DMS153 (cell line): Measurements from ENCODE around the gene MAGEA9B.
"Not testable (repeated sequence)": the region's sequence is repeated elsewhere in the genome, so short reads cannot be mapped to it uniquely, and the experiment has no call there.

ENCODE experiments used
- DNase-seq: peaks from one replicate; lab custom pipeline; 2025; lab: John Stamatoyannopoulos, UW

MAGEA9B gene, protein sequence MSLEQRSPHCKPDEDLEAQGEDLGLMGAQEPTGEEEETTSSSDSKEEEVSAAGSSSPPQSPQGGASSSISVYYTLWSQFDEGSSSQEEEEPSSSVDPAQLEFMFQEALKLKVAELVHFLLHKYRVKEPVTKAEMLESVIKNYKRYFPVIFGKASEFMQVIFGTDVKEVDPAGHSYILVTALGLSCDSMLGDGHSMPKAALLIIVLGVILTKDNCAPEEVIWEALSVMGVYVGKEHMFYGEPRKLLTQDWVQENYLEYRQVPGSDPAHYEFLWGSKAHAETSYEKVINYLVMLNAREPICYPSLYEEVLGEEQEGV

DNA sequence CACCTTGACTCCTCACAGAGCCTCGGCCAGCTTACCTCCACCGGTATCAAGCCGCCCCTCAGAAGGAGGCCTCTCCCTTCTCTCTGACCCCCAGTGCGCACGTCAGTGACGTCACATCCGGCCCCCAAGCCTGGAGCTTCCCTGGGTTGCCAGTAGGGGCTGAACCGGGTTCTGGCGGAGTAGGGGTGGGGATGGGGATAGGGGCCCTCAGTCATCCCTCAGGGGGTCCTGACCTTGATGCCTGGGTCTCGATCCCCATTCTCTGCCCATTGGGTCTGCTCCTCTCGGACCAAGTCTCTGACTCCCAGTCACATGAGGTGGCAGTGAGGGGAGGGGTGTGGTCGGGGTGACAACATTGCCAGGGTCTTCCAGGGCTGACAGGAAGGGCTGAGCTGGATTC is at the start of gene MAGEA9B:
Gene MAGEA9B, minus strand, starts transcription at position 101 of the 400 bp plus-strand sequence. CDS start 4,280 bp downstream, outside the sequence.
- not testable (repeated sequence) for DNase-seq

DNA sequence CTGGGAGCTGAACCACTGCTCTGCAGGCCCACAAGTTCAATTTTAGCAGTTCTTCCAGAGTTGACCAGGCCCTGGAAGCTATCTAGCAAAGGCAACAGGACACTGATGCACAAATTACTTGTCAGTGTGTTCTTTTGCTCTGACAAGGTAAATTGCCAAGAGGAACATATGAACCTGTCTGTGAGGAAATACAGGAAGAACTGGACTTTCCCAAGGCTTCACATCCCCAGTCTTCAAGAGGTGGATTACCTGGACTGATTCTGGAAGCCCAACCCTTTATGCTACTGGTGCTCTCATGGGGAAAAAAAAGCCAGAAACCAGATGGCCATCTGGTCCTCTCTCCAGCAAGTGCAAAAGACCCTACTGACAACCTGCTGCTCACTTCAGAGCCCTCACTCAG is 46.3 kb upstream of the MAGEA9B start:
- no peak for DNase-seq

DNA sequence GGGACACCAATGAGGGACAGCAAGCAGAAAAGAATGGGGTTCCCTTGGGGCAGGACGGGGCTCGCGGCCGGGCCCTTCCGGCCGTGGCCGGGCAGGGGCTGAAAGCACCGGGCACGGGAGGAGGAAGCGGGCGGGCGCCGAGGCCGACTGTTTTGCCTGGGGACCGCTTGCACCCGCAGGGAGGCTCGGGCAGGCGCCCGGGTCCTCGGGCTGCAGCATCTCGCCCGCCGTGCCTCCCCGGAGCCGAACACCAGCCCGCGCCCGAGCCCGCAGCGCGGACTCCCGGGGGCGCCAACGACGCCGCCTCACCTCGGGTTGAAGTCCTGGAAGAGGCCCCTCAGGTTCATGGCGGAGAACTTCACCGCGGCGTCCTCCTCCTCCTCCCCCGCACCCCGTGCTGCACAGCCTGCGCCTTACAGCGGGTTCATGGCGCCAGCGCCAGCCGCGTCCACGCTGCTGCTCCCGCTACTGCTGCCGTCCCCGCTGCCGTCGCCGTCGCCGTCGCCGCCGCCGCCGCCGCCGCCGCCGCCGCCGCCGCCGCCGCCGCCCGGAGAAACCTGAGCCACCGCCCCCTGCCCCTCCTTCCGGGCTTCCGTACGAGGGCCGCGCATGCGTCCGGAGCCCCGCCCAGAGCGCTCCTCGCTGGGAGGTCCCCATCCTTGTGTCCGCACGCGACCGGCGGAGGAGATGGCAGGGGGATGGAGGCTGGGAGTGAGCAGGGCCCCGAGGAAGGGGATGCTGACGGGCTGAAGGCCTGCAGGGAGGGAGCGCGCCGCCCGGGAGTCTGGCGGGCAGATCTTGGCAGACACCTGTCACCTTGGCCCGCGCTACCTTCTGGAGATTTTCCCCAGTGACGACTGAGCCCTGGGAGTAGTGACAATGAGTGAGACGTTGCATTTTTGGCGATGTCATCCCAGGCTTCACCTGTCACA is 44.2 kb upstream of the MAGEA9B start, which contains the start of gene TMEM185A:
Gene TMEM185A, minus strand, starts transcription at position 559 of the 932 bp plus-strand sequence. Its CDS starts 212 bp downstream, at position 347.
- peak; percentile 40 for DNase-seq

DNA sequence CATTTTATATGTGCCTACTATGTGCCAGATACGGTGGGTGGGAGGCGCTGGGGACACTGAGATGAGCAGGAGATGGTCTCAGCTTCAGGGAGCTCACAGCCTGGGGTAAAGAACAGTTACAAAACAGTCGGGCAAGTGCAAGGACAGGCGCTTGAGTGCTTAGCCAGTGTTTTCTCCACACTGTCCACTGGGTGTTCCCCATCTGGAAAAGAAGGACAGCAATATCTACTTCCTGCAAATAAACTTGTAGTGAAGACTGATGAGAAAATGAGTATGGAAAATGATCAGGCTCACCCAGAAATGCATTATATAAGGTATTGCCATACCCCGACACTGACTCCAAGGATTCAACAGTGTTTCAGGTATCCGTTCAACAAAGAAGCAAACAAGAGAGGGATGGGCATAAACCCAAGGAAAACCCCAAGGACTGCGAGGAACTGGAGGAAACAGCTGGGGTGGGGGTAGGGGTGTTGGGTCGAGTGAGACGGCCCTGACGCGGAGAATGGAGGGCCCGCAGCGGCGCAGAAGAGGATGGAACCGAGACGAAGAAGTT is 43.5 kb upstream of the MAGEA9B start:
- no peak for DNase-seq

DNA sequence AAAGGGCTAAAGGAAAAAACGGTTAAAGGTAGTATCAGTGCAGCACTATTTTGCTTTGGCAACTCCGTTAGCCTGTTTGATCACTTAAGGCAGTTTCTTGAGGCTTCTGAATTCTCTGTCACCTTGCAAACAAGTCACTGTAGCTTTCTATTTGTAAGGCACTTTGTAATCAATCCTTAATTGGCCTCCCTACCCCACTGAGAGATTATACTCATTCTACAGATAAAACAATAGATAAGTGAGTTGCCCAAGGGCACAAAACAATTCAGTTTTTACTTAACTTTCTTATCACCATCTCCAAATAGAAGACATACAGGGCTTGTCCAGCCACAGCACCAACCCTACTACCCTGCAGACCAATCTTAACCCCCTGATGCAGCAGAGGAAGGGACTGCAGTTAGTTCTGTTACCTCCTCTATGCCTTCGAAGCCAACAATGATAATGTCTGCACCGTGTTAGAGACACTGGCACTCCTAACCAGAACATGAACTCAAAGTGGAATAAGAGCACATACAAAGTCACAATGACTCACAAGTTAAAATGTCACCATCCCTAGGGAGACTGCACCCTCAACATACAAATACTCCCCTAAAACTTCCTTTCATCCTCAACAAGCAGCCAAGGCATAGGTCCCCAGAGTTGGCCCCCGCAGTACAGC is 42.6 kb upstream of the MAGEA9B start:
- DNase-seq, result no peak

DNA sequence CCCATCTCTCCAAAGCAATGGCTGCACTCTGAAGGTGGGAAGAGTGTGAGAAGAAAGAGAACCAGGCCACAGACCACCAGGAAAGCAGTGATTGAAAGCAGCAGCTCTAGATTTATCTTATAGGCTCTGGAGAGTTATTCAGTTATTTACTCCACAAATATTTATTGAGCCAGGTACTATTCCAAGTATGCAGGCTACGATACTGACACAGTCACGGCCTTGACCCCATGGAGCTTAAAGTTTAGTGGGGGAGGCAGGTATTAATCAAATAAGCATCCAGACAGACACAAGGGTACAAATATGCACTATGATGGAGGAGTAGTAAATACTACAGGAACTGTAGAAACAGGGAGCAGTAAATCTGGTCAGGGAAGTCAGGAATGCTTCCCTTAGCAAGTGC is 41.5 kb upstream of the MAGEA9B start:
- DNase-seq, result no peak

DNA sequence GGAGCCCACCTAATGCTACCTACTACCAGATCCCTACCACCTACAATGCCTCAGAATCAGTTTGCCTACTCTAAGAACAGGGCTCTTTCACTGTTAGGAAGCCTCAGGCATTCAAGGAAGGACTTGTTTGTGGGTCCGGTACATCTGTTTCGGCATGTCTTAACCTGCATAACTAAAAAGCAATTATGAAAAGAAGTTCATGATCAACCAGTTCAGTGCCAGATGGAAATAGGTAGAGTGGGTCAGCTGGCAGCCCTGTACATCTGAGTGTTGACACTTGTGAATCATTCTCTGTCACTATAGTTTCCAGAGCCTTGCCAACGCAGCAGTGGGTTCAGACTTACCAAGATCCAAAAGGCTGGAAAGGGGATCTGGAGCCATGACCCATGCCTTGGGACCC is 41.0 kb upstream of the MAGEA9B start:
- DNase-seq, result no peak

DNA sequence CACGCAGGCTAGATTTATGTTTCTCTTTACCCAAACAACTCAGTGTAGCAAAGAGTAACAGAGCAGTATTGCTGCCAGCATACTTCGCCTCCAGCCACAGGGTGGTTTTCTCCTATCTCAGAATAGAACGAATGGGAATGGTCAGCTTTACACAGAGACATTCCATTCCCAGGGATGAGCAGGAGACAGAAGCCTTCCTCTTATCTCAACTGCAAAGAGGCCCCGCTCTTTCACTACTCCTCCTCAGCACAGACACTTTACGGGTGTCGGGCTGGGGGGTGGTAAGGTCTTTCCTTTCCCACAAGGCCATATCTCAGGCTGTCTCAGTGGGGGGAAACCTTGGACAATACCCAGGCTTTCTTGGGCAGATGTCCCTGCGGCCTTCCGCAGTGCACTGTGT is 39.6 kb upstream of the MAGEA9B start:
- not testable (repeated sequence) for DNase-seq

DNA sequence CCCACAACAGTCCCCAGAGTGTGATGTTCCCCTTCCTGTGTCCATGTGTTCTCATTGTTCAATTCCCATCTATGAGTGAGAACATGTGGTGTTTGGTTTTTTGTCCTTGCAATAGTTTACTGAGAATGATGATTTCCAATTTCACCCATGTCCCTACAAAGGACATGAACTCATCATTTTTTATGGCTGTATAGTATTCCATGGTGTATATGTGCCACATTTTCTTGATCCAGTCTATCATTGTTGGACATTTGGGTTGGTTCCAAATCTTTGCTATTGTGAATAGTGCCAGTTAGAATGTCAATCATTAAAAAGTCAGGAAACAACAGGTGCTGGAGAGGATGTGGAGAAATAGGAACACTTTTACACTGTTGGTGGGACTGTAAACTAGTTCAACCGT is 32.4 kb upstream of the MAGEA9B start:
- not testable (repeated sequence) for DNase-seq

DNA sequence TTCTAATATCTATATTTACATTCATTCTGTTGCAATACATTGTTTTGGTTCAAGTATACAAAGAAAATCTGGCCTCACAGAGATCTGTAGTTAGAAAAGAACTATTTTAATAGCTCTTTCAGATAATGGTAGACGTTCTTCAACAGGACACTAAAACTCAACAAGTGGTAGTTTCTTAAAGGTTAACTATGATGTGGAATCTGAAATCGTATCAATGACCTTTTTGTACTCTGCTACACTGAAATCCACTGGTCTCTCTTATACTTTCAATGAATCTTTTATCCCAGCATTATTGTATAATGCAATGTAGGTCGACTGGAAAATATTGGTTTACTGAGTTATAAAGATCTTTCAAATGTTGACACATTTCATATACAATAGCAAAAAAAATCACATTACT is 31.6 kb upstream of the MAGEA9B start:
- no peak for DNase-seq

DNA sequence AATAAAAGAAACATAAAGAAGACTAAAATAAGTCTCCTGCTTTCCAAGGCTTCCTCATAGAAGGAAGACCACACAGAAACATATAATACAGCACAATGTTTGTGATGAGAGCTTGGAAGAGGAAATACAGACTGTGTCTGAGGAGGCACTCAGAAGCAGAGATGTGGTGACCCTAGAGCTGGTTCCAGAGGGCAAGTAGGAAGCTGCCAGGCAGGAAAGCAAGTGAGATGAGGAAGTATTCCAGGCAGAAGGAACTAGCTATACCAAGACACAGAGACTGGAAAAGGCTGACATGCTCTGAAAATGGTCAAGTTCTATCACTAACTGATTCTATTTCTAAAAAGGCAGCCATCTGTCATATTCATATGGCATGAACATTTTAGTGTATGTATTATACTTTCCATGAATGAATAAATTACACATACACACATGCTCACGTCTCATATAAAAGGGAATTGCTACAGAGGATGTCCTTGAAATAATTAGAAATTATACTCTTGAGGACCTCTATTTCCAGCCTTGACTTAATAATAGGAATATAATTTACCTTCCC is 24.4 kb upstream of the MAGEA9B start:
- DNase-seq, result no peak

DNA sequence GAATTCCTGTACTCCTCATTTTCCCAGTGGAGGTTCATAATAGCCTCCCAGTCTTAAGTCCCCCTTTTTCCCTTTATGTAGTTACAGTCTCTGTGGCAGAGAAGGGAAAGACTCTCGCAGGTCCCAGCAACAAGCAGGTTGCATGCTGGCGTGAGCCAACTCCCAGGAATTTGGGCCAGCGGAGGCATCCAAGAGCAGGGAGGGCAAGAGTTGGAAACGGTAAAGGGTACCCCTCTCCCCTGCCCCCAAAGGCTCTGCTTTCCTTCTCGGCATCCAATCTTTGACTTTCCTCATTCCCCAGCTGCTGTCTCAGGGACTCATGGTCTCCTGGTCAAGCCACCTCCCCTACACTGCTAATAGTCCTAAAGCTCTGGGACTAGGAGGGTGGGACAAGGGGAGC is 23.3 kb upstream of the MAGEA9B start:
- DNase-seq, result no peak

DNA sequence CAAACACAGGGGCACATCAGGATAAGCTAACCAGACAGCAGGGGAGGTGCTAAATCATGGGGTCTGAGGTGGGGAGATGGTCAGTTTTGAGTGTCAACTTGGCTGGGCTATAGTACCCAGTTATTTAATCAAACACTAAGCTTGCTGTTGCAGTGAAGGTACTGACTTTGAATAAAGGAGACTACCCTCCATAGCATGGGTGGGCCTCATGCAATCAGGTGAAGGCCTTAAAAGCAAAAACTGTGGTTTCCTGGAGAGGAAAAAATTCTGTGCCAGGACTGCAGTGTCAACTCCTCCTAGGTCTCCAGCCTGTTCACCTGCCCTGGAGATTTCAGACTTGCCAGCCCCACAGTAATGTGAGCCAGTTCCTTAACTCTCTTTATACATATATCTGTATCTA is 20.4 kb upstream of the MAGEA9B start:
- no peak for DNase-seq

DNA sequence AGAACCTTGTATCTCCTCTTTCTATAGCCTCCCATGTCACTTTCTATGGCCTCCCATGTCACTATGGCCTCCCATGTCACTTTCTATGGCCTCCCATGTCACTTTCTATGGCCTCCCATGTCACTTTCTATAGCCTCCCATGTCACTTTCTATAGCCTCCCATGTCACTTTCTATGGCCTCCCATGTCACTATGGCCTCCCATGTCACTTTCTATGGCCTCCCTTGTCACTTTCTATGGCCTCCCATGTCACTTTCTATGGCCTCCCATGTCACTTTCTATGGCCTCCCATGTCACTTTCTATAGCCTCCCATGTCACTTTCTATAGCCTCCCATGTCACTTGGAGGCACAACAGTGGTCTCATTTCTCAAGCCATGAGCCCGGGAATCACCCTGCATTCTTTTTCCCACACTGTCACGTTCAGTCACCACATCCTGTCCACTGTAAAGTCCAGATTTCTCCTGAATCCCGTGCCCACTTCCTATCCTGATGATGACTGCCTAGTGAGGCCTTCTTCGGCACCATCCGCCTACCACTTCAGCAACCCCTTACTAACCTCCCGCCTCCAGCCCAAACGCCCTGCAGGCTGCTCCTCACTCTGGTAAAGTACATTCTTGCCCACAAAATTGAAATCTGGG is 18.1 kb upstream of the MAGEA9B start:
- not testable (repeated sequence) for DNase-seq

DNA sequence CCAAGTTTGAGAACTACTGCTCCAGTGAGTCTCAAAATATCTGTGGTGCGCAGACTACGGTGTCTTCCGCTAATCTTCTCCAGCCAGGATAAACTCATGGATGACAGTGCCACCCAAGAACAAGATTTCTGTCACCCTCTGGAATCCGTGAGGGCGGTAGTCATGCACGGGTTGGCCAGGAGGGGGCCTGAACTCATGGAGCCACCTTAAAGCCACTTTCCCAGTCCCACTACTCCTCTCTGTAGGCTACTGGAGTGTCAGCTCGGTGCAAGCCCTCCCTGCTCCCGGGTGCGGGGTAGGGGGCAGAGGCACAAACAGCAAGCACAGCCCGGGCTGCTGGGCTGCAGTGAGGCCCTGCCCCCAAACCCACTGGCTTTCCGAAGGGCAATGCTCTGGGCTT is 11.3 kb upstream of the MAGEA9B start:
- not testable (repeated sequence) for DNase-seq

DNA sequence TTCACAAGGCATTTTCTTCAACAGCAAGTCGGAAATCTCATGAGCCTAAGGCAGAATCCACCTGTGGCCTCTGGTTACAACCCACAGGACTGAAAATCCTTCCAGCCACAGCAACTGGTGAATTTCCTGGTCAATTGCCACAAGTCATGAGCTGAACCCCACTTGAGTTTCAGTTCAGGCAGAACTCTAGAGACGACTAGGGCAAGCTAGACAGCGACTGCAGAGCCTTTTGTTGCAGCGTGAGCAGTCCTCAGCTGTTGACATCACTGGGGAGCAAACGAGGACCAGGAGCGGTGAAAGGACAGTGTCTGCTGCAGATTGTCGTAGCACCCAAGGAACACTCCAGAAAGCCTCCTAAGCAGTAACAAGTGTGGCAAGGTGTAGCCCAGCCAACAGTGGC is 8.7 kb upstream of the MAGEA9B start:
- DNase-seq, result not testable (repeated sequence)

DNA sequence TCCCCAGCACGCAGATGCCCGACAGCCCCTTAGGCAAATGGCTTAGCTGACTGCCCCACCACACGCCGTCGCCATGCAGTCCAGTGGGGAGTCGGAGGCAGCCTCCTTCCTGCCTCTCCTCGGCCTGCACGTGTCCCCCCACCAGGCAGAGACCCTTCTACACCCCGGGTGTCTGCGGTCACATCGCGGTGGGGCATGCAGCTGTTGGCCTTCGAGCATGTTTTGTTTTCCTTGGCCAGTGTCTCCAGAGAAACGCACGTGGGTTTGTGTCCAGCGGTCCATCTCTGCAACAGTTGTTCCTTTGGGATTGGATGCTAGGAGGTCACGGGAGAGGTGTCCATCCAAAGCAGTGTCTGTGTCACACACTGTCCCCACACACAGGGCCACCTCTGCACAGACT is 8.0 kb upstream of the MAGEA9B start, which contains the start of gene HSFX2:
Gene HSFX2, minus strand, starts transcription at position 101 of the 400 bp plus-strand sequence. CDS start 614 bp downstream, outside the sequence.
- DNase-seq, result not testable (repeated sequence)

DNA sequence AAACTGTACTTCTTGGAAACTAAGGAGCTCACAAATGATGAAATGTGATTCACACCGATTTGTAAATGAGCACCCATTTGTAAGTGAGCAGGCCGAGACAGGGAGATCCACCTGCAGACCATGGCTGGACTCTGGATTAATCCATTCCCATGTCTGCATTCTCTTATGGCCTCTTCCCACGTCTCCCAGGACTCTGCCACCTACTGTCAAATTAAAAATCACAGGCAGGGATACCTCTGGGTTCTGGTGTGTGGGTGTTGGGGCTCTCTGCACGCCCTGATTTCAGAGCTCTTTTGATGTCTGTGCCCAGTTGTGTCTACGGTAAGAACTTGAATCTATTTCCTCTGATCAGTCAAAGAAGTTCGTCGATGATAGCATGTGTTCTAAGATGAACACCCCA is 3.7 kb upstream of the MAGEA9B start:
- not testable (repeated sequence) for DNase-seq

DNA sequence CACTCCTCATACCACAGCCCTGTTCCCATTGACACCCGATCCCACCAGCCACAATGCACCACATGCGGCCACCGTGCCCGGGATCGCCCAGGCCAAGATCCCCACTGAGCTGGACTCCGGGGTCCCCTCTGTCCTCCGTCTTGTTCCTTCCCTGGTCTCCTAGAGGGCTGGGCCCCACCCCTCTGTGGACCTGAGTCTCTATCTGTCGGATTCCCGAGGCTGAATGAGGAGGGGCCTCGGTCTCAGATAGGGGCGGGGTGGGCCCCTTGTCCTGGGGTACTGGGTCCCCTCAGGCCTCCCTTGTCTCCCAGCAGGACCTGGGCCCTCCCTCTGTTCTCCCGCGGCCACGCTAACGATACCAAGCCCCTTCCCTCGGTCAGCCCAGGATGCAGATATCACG is 1.6 kb downstream of the MAGEA9B start:
- not testable (repeated sequence) for DNase-seq

DNA sequence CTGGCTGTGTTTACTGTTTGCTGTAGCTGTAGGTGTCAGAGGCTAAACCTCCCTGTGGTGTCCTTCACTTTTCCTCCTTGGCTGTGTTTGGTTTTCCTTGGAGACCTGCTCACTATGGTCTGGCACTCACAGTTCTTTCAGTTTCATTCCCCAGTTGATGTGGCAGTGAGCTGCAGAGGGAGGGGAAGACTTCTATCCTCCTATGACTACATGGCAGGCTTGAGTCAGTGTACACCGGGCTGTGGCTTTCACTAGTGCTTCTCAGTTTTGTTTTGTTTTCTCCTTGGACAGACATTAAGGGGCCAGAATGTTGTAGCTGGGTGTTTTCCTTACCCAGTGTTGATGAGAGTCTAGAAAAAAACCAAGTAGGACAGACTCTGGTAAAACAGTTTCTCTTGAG is 13.8 kb downstream of the MAGEA9B start:
- not testable (repeated sequence) for DNase-seq

DNA sequence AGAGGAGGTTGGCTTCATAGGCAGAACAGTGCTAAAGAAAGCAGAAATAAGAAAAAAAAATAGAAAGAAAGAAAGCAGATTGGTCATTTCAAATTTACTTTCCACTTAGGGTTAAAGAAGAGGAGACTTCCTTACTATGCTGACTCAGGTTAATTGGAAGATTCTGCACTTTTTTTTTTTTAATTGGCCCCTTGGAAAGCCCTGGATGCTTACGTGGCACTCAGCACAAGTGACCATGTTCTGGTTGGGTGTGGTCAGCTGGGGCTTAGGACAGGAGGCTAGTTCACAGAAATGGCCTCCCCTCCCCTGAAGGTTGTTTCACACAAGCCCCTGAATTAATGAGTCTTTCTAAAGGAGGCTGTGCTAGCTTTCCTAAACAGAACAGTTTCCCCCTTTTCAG is 14.5 kb downstream of the MAGEA9B start:
- DNase-seq, result no peak
